Measurements from ENCODE around the gene EFL1.
"Not testable (repeated sequence)": the region's sequence is repeated elsewhere in the genome, so short reads cannot be mapped to it uniquely, and the experiment has no call there.

Gene EFL1

DNA sequence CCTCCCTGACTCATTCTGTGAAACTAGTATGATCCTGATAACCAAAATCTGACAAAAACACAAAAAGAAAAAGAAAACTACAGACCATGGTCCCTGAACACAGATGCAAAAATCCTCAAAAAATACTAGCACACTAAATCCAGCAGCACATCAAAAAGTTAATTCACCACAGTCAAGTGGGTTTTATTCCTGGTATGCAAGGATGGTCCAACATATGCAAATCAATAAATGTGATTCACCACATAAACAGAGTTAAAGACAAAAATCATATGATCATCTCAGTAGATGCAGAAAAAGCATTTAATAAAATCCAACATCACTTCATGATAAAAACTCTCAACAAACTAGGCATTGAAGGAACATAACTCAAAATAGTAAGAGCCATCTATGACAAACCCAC, 12.9 kb upstream of the EFL1 start:
- Histone ChIP-seq H3K27ac (ENCODE audit: low read depth, low read length) (no peak overlapping the region), H3K4me3 (ENCODE audit: low read depth, low read length) (no peak overlapping the region), H3K9me3 (ENCODE audit: control insufficient read depth, insufficient read depth, low read depth, low read length) (peaks cover 14% of the 10 kb centered on the region), H3K36me3 (ENCODE audit: control insufficient read depth, insufficient read depth, low read length) (no peaks in the 10 kb centered on the region), H3K27me3 (ENCODE audit: control insufficient read depth, insufficient read depth, low read length) (no peaks in the 10 kb centered on the region), H3K9ac (ENCODE audit: low read length) (no peak overlapping the region), H3K4me1 (ENCODE audit: control insufficient read depth, insufficient read depth, low read length) (no peaks in the 10 kb centered on the region)

GRCh38 chr15:82272154-82272553, 9.6 kb upstream of the EFL1 start:
- Histone ChIP-seq H3K9me3 (ENCODE audit: control insufficient read depth, insufficient read depth, low read depth, low read length) (peaks cover 14% of the 10 kb centered on the region), H3K4me3 (ENCODE audit: low read depth, low read length) (no peak overlapping the region), H3K9ac (ENCODE audit: low read length) (peak overlapping the region; percentile 19), H3K27ac (ENCODE audit: low read depth, low read length) (no peak overlapping the region), H3K4me1 (ENCODE audit: control insufficient read depth, insufficient read depth, low read length) (peaks cover 17% of the 10 kb centered on the region), H3K27me3 (ENCODE audit: control insufficient read depth, insufficient read depth, low read length) (no peaks in the 10 kb centered on the region), H3K36me3 (ENCODE audit: control insufficient read depth, insufficient read depth, low read length) (no peaks in the 10 kb centered on the region)

DNA sequence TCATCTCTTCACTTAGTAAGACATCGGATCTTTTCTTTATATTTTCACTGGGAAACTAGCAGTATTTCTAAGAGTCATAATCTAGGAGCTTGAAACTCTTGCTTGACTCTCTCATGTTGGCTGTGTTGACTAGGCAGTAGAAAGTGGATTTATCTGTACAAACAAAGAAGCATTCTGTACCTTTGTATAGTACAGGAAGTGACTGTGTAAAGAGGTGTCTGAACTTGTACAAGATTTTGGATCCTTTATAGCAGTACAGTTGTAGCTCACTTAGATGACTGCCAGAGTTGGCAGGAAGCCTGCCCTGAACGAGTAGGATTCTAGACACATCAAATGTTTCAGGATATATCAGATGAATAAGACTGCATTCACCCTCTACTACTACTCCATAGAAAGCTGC, 5.9 kb upstream of the EFL1 start:
- H3K4me1 ChIP-seq (ENCODE audit: control insufficient read depth, insufficient read depth, low read length), result peaks cover 30% of the 10 kb centered on the region
- not testable (repeated sequence) for H3K9ac ChIP-seq (ENCODE audit: low read length); H3K27me3 ChIP-seq (ENCODE audit: control insufficient read depth, insufficient read depth, low read length); H3K36me3 ChIP-seq (ENCODE audit: control insufficient read depth, insufficient read depth, low read length); H3K9me3 ChIP-seq (ENCODE audit: control insufficient read depth, insufficient read depth, low read depth, low read length); H3K27ac ChIP-seq (ENCODE audit: low read depth, low read length); H3K4me3 ChIP-seq (ENCODE audit: low read depth, low read length)

- H3K27me3 ChIP-seq (ENCODE audit: control insufficient read depth, insufficient read depth, low read length); H3K9me3 ChIP-seq (ENCODE audit: control insufficient read depth, insufficient read depth, low read depth, low read length); H3K36me3 ChIP-seq (ENCODE audit: control insufficient read depth, insufficient read depth, low read length); H3K27ac ChIP-seq (ENCODE audit: low read depth, low read length); H3K9ac ChIP-seq (ENCODE audit: low read length); H3K4me3 ChIP-seq (ENCODE audit: low read depth, low read length): not testable (repeated sequence)
- peaks cover 30% of the 10 kb centered on the region for H3K4me1 ChIP-seq (ENCODE audit: control insufficient read depth, insufficient read depth, low read length)
Measured at GRCh38 chr15:82267137-82267536, 4.6 kb upstream of the EFL1 start.

- Histone ChIP-seq H3K4me3 (ENCODE audit: low read depth, low read length) (peak overlapping the region; percentile 77), H3K36me3 (ENCODE audit: control insufficient read depth, insufficient read depth, low read length) (peaks cover 16% of the 10 kb centered on the region), H3K27me3 (ENCODE audit: control insufficient read depth, insufficient read depth, low read length) (no peaks in the 10 kb centered on the region), H3K27ac (ENCODE audit: low read depth, low read length) (no peak overlapping the region), H3K4me1 (ENCODE audit: control insufficient read depth, insufficient read depth, low read length) (peaks cover 25% of the 10 kb centered on the region), H3K9me3 (ENCODE audit: control insufficient read depth, insufficient read depth, low read depth, low read length) (no peaks in the 10 kb centered on the region), H3K9ac (ENCODE audit: low read length) (peak overlapping the region; percentile 79)
Measured at GRCh38 chr15:82263350-82263749, 816 bp upstream of the EFL1 start.

DNA sequence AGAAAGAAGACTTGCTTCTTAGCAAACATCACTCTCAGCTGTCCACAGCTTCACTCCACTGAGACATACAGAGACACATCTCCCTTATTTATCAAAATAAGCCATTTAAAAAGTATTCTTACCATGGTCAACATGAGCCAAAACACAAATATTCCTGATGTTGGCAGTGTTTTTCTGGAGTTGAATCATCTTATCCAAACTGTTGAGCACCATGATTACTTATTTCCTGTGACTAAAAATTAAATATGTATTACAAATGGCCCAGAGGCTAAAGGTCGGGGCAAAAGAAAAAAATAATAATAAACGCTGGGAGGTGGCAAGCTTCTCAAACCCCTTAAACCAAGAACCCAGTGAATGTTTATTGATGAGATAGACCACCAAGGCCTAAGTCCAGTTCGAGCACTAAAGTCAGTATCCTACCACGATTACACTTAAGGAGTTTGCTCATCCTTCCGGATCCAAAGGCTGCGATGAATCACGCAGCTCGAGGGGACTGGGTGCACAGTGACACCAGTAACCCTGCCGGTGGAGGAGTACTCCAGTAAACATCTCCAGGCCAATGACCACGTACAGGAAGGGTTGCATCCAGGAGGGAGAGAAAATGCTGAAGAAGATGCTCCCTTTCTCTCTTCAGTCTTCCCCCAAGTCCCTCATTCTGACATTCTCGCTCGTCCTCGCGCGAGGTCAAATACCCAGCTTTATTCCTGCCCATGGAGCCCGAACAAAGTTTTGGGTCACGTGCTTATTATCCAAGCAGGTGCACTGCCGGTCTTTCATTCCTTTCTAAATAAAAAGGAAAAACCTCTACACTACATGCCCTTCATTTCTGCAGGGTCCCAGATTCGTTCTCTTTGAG, 740 bp downstream of the EFL1 start:
- peaks cover 13% of the 10 kb centered on the region for H3K4me1 ChIP-seq (ENCODE audit: control insufficient read depth, insufficient read depth, low read length)
- peaks cover 21% of the 10 kb centered on the region for H3K36me3 ChIP-seq (ENCODE audit: control insufficient read depth, insufficient read depth, low read length)
- H3K27ac ChIP-seq (ENCODE audit: low read depth, low read length); H3K27me3 ChIP-seq (ENCODE audit: control insufficient read depth, insufficient read depth, low read length); H3K9me3 ChIP-seq (ENCODE audit: control insufficient read depth, insufficient read depth, low read depth, low read length): not testable (repeated sequence)
- peak overlapping the region; percentile 77 for H3K4me3 ChIP-seq (ENCODE audit: low read depth, low read length)
- peak overlapping the region; percentile 79 for H3K9ac ChIP-seq (ENCODE audit: low read length)

GRCh38 chr15:82248261-82248660, 14.3 kb downstream of the EFL1 start:
- H3K4me3 ChIP-seq (ENCODE audit: low read depth, low read length); H3K36me3 ChIP-seq (ENCODE audit: control insufficient read depth, insufficient read depth, low read length); H3K9ac ChIP-seq (ENCODE audit: low read length); H3K9me3 ChIP-seq (ENCODE audit: control insufficient read depth, insufficient read depth, low read depth, low read length); H3K27me3 ChIP-seq (ENCODE audit: control insufficient read depth, insufficient read depth, low read length); H3K4me1 ChIP-seq (ENCODE audit: control insufficient read depth, insufficient read depth, low read length); H3K27ac ChIP-seq (ENCODE audit: low read depth, low read length): not testable (repeated sequence)

DNA sequence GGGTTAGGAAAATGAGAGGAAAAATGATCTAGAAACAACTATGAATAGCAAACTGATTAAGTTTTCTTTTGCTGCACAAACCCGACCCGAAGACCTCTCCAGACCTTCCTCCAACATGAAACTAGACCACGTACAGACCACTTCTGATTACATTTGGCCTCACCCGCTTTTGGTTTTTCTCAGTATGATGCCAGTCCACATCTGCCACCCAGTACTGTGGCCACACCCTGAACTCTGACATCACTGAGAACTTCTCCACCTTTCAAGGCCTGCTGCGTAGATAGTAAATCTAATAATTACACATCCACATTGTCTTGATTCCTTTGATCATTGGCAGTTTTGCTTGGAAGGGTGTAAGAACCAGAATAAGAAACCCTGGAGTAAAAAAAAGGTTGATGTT, 16.6 kb downstream of the EFL1 start:
- not testable (repeated sequence) for H3K27ac ChIP-seq (ENCODE audit: low read depth, low read length); H3K9ac ChIP-seq (ENCODE audit: low read length); H3K36me3 ChIP-seq (ENCODE audit: control insufficient read depth, insufficient read depth, low read length); H3K4me1 ChIP-seq (ENCODE audit: control insufficient read depth, insufficient read depth, low read length); H3K4me3 ChIP-seq (ENCODE audit: low read depth, low read length); H3K9me3 ChIP-seq (ENCODE audit: control insufficient read depth, insufficient read depth, low read depth, low read length); H3K27me3 ChIP-seq (ENCODE audit: control insufficient read depth, insufficient read depth, low read length)

- not testable (repeated sequence) for H3K9ac ChIP-seq (ENCODE audit: low read length); H3K27ac ChIP-seq (ENCODE audit: low read depth, low read length); H3K4me3 ChIP-seq (ENCODE audit: low read depth, low read length); H3K27me3 ChIP-seq (ENCODE audit: control insufficient read depth, insufficient read depth, low read length); H3K9me3 ChIP-seq (ENCODE audit: control insufficient read depth, insufficient read depth, low read depth, low read length); H3K4me1 ChIP-seq (ENCODE audit: control insufficient read depth, insufficient read depth, low read length)
- H3K36me3 ChIP-seq (ENCODE audit: control insufficient read depth, insufficient read depth, low read length), result peaks cover 21% of the 10 kb centered on the region
Measured at GRCh38 chr15:82243644-82244043, 18.9 kb downstream of the EFL1 start.

DNA sequence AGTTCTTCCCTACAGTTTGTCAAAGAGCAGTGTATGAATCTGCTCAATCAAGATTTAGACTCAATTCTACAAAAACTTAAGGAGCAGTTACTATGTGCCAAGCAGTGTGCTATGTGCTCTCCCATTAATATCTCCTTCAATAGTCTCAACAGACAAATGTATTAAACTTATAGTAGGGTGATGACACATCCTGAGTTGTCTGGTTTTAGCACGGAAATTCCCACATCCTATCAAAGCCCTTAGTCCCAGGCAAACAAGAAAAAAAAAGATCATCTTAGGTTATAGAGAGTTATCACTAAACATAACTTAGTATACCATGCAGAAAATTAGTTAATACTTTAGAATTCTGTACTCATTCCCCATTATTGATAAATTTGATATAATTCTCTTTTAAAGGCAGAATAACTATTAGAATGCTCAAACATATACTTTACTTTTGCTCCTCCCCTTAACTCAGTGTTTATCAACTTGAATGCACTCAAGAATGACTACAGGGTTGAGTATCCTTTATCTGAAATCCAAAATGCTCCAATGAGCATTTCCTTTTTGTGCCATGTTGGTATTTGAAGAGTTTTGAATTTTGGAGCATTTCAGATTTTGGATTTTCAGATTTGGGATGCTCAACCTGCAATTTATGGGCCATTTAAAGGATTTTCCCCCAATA, 20.6 kb downstream of the EFL1 start:
- H3K9me3 ChIP-seq (ENCODE audit: control insufficient read depth, insufficient read depth, low read depth, low read length); H3K27ac ChIP-seq (ENCODE audit: low read depth, low read length); H3K9ac ChIP-seq (ENCODE audit: low read length); H3K27me3 ChIP-seq (ENCODE audit: control insufficient read depth, insufficient read depth, low read length); H3K4me1 ChIP-seq (ENCODE audit: control insufficient read depth, insufficient read depth, low read length); H3K4me3 ChIP-seq (ENCODE audit: low read depth, low read length): not testable (repeated sequence)
- H3K36me3 ChIP-seq (ENCODE audit: control insufficient read depth, insufficient read depth, low read length), result peaks cover 24% of the 10 kb centered on the region

GRCh38 chr15:82239685-82240391, 22.7 kb downstream of the EFL1 start:
- Histone ChIP-seq H3K27me3 (ENCODE audit: control insufficient read depth, insufficient read depth, low read length) (no peaks in the 10 kb centered on the region), H3K9ac (ENCODE audit: low read length) (no peak overlapping the region), H3K9me3 (ENCODE audit: control insufficient read depth, insufficient read depth, low read depth, low read length) (no peaks in the 10 kb centered on the region), H3K27ac (ENCODE audit: low read depth, low read length) (no peak overlapping the region), H3K36me3 (ENCODE audit: control insufficient read depth, insufficient read depth, low read length) (peaks cover 24% of the 10 kb centered on the region), H3K4me1 (ENCODE audit: control insufficient read depth, insufficient read depth, low read length) (no peaks in the 10 kb centered on the region), H3K4me3 (ENCODE audit: low read depth, low read length) (no peak overlapping the region)
